HCT116 (cell line): Measurements from ENCODE around the gene NTSR1. TPM values are rescaled to one million over a fixed set of nuclear protein-coding genes. Genes with fewer than 3 reads are reported as not detected.

Source experiments
- ATAC-seq: fragments of 200-7000 bp; cut with Tn5 transposase; 2 replicates; pipeline ENCODE4 v1.9.1; 2020; ENCODE audit warnings: mild to moderate bottlenecking, moderate library complexity
- BruUV-seq: library from RNA; stranded (reverse); fragments of 400-500 nt; replicated peaks from 2 replicates; lab custom pipeline; 2021; lab: Mats Ljungman, UMichigan
- CTCF ChIA-PET: fragments of 300-600 bp; sonication (Branson Sonifier 250); formaldehyde crosslinking; loops from one replicate; lab custom pipeline; 2021; ENCODE audit warnings: antibody characterized with exemption; lab: Charles Lee
- POLR2A ChIA-PET: fragments of 300-600, 350-600 bp; sonication (Branson Sonifier 250); formaldehyde crosslinking; loops from one replicate; lab custom pipeline; 2021; ENCODE audit warnings: antibody characterized with exemption; lab: Charles Lee
- RAD21 ChIA-PET, 2 experiments: fragments of 300-600 bp; sonication (Branson Sonifier 250); formaldehyde crosslinking; loops; one replicate each; lab custom pipeline; 2023; ENCODE audit warnings: low total read pairs in 2 of 2; ENCODE audit not compliant: uncharacterized antibody in 2 of 2, unreplicated experiment in 2 of 2, low non-redundant PET in 1 of 2; lab: Charles Lee
- DNase-seq: peaks from one replicate; pipeline ENCODE4 v3.0.0-alpha.2; 2010; ENCODE audit warnings: low read depth, low spot score
- H2AFZ ChIP-seq: fragments of 200-600 bp; shearing (Covaris generic), sonication (generic); 2 replicates; pipeline ENCODE4 v1.6.1; 2017; ENCODE audit warnings: low read depth, mixed run types, mixed read lengths, antibody characterized with exemption, low read length; ENCODE audit not compliant: poor library complexity, severe bottlenecking
- H3K27ac ChIP-seq: 2 replicates; pipeline ENCODE4 v1.5.1; 2012; ENCODE audit warnings: low read depth, low read length
- H3K27me3 ChIP-seq: fragments of 200-600 bp; sonication (generic); 2 replicates; pipeline ENCODE4 v1.6.1; 2016; ENCODE audit warnings: mixed run types, low read length, mixed read lengths; ENCODE audit not compliant: insufficient read depth
- H3K36me3 ChIP-seq, 2 experiments: fragments of 200-500 bp in 1 of 2; fragments of 200-600 bp in 1 of 2; sonication (Bioruptor generic) in 1 of 2; sonication (generic) in 1 of 2; 2 replicates each; pipeline versions ENCODE4 v1.5.1 to v1.6.1; 2014 to 2016; ENCODE audit warnings: low read length in 2 of 2, inconsistent platforms in 1 of 2, mixed read lengths in 1 of 2, mixed run types in 1 of 2; ENCODE audit not compliant: insufficient read depth in 2 of 2, control insufficient read depth in 1 of 2
- H3K4me1 ChIP-seq, 2 experiments: fragments of 200-600 bp in 1 of 2; sonication (generic) in 1 of 2; 2 replicates each; pipeline versions ENCODE4 v1.5.1 to v1.6.1; 2012 to 2017; ENCODE audit warnings: low read length in 2 of 2, inconsistent platforms in 1 of 2, mild to moderate bottlenecking in 1 of 2, mixed read lengths in 1 of 2, mixed run types in 1 of 2, moderate library complexity in 1 of 2; ENCODE audit not compliant: insufficient read depth in 2 of 2, control insufficient read depth in 1 of 2
- H3K4me2 ChIP-seq: fragments of 200-600 bp; sonication (generic); 2 replicates; pipeline ENCODE4 v1.6.1; 2017; ENCODE audit warnings: mixed run types, low read length, mixed read lengths
- H3K4me3 ChIP-seq, 2 experiments: fragments of 200-600 bp in 1 of 2; sonication (generic) in 1 of 2; replicated peaks in 1 of 2; 2 replicates each; pipeline ENCODE4 v1.5.1; 2011 to 2016; ENCODE audit warnings: low read length in 2 of 2, control low read depth in 1 of 2, low read depth in 1 of 2, mild to moderate bottlenecking in 1 of 2, mixed read lengths in 1 of 2, mixed run types in 1 of 2
- H3K79me2 ChIP-seq: fragments of 200-600 bp; sonication (generic); 2 replicates; pipeline ENCODE4 v1.6.1; 2017; ENCODE audit warnings: mild to moderate bottlenecking, mixed run types, low read length, moderate library complexity, mixed read lengths; ENCODE audit not compliant: insufficient read depth
- H3K9ac ChIP-seq: fragments of 200-600 bp; sonication (generic); 2 replicates; pipeline ENCODE4 v1.6.1; 2016; ENCODE audit warnings: low read length, mixed read lengths
- H3K9me2 ChIP-seq: fragments of 200-600 bp; sonication (generic), shearing (Covaris generic); 2 replicates; pipeline ENCODE4 v1.6.1; 2017; ENCODE audit warnings: mixed run types, mild to moderate bottlenecking, moderate library complexity; ENCODE audit not compliant: insufficient read depth
- H3K9me3 ChIP-seq, 2 experiments: fragments of 200-500 bp in 1 of 2; fragments of 200-600 bp in 1 of 2; sonication (Bioruptor generic) in 1 of 2; sonication (generic) in 1 of 2; 2 replicates each; pipeline ENCODE4 v1.6.1; 2014 to 2017; ENCODE audit warnings: low read length in 2 of 2, mixed read lengths in 2 of 2, inconsistent platforms in 1 of 2, low read depth in 1 of 2, mild to moderate bottlenecking in 1 of 2, mixed run types in 1 of 2, moderate library complexity in 1 of 2; ENCODE audit not compliant: control insufficient read depth in 1 of 2, insufficient read depth in 1 of 2
- H4K20me1 ChIP-seq: fragments of 200-600 bp; sonication (generic), shearing (Covaris generic); 2 replicates; pipeline ENCODE4 v1.6.1; 2017; ENCODE audit warnings: mixed run types, mild to moderate bottlenecking, moderate library complexity; ENCODE audit not compliant: insufficient read depth
- CBX3 ChIP-seq: IDR thresholded peaks from 2 replicates; pipeline ENCODE4 v1.6.1; 2012; ENCODE audit warnings: low read depth
- CEBPB ChIP-seq: IDR thresholded peaks from 2 replicates; pipeline ENCODE4 v1.6.1; 2012; ENCODE audit warnings: low read depth
- EGR1 ChIP-seq: IDR thresholded peaks from 2 replicates; pipeline ENCODE4 v1.6.1; 2012; ENCODE audit warnings: low read depth
- ELF1 ChIP-seq: IDR thresholded peaks from 2 replicates; pipeline ENCODE4 v1.6.1; 2012; ENCODE audit warnings: low read depth, borderline replicate concordance
- EZH2 ChIP-seq: fragments of 200-600 bp; sonication (generic); IDR thresholded peaks from 2 replicates; pipeline ENCODE4 v1.6.1; 2017; ENCODE audit warnings: antibody characterized with exemption, mixed run types
- EZH2phosphoT487 ChIP-seq: fragments of 200-600 bp; IDR thresholded peaks from 2 replicates; pipeline ENCODE4 v1.6.1; 2018; ENCODE audit warnings: antibody characterized with exemption, borderline replicate concordance
- FOSL1 ChIP-seq: IDR thresholded peaks from 2 replicates; pipeline ENCODE4 v1.6.1; 2012; ENCODE audit warnings: low read depth
- JUND ChIP-seq: IDR thresholded peaks from 2 replicates; pipeline ENCODE4 v1.6.1; 2012
- POLR2A ChIP-seq: IDR thresholded peaks from 2 replicates; pipeline ENCODE4 v1.7.0; 2011; ENCODE audit warnings: borderline replicate concordance; ENCODE audit not compliant: insufficient read depth, insufficient read length; ENCODE audit errors: extremely low read depth
- POLR2AphosphoS5 ChIP-seq: IDR thresholded peaks from 2 replicates; pipeline ENCODE4 v1.6.1; 2011; ENCODE audit warnings: mild to moderate bottlenecking, low read depth, low read length, moderate library complexity
- REST ChIP-seq: IDR thresholded peaks from 2 replicates; pipeline ENCODE4 v1.6.1; 2012; ENCODE audit warnings: low read depth
- SIN3A ChIP-seq: IDR thresholded peaks from 2 replicates; pipeline ENCODE4 v1.6.1; 2012; ENCODE audit warnings: low read depth
- SP1 ChIP-seq: IDR thresholded peaks from 2 replicates; pipeline ENCODE4 v1.6.1; 2012; ENCODE audit warnings: low read depth
- SRF ChIP-seq: IDR thresholded peaks from 2 replicates; pipeline ENCODE4 v1.6.1; 2012; ENCODE audit warnings: low read depth
- TCF7L2 ChIP-seq: IDR thresholded peaks from 2 replicates; pipeline ENCODE4 v1.7.0; 2011; ENCODE audit warnings: borderline replicate concordance, inconsistent platforms; ENCODE audit not compliant: insufficient read depth, insufficient read length; ENCODE audit errors: extremely low read depth
- YY1 ChIP-seq: IDR thresholded peaks from 2 replicates; pipeline ENCODE4 v1.6.1; 2011; ENCODE audit warnings: low read length, low read depth, moderate library complexity, mild to moderate bottlenecking; ENCODE audit not compliant: insufficient replicate concordance; ENCODE audit errors: extremely low read depth
- ZNF274 ChIP-seq: fragments of 200-500 bp; sonication (Bioruptor generic); IDR thresholded peaks from 2 replicates; pipeline ENCODE4 v1.6.1; 2014; ENCODE audit warnings: mild to moderate bottlenecking, low read depth, low read length, inconsistent platforms
- intact Hi-C: fragments of 100-400 bp; cut with micrococcal nuclease; formaldehyde crosslinking; loops from 2 replicates; pipeline ENCODE4 v1.10.0; 2022
- total RNA-seq: library from RNA; stranded (reverse); gene quantifications from one replicate; pipeline ENCODE4 v1.2.1, GENCODE V29; 2021; ENCODE audit not compliant: unreplicated experiment
- TF ChIP-seq, protein P1 (sequence below): IDR thresholded peaks from 2 replicates; pipeline ENCODE4 v1.6.1; 2011; ENCODE audit warnings: mild to moderate bottlenecking, low read length, moderate library complexity; ENCODE audit not compliant: insufficient replicate concordance; ENCODE audit errors: extremely low read depth
- TF ChIP-seq, protein P2 (sequence below), 3 experiments: fragments of 200-600 bp in 1 of 3; sonication (generic) in 1 of 3; IDR thresholded peaks in 2 of 3; conservative IDR thresholded peaks in 1 of 3; 2 replicates each; pipeline ENCODE4 v1.5.1; 2012 to 2017; ENCODE audit warnings: low read depth in 2 of 3, low read length in 2 of 3, antibody characterized with exemption in 1 of 3, borderline replicate concordance in 1 of 3, control low read depth in 1 of 3, mild to moderate bottlenecking in 1 of 3, mixed read lengths in 1 of 3, mixed run types in 1 of 3, moderate library complexity in 1 of 3; ENCODE audit not compliant: insufficient read depth in 1 of 3

NTSR1 gene
- total RNA-seq, 1 experiment from 2014 or later, result 187 TPM

DNA sequence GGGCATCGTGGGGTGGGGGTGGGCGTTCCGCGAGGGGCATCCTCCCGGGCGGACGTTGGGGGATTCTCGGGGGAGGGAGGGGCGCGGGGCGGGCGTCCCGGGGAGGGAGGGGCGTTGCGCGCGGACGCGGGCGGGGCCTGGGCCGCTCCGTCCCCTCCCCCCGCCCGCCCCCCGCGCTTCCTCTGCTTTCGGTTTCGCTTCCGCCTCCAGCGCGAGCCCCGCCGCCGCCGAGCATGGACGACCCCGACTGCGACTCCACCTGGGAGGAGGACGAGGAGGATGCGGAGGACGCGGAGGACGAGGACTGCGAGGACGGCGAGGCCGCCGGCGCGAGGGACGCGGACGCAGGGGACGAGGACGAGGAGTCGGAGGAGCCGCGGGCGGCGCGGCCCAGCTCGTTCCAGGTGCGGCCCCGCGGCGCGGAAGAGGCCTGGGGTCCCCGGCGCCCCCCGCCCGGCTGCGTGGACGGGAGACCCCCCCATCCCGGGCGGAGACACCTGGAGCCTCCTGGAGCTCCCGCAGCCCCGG, 96.1 kb downstream of the NTSR1 start, which contains the start of gene OGFR:
Gene OGFR (plus strand): TSS at position 209 of the 528 bp plus-strand sequence. CDS start 25 bp downstream, at position 234.
- ChIA-PET CTCF (interaction anchor here (1.1 kb wide), 1 partner anchor 10 kb away, joined by 3 read pairs; no protein-coding TSS in a partner anchor), RAD21 (no interaction called here), POLR2A (interaction anchor here (0.5 to 1.6 kb wide), 3 partner anchors 8 to 38 kb away, joined by 3 to 7 read pairs (median 3); partner anchors contain the start of gene MRGBP)
- Histone ChIP-seq H3K4me1 (peaks cover 19 to 35% of the 10 kb centered on the region in 2 experiments; a peak in 3 of 4 replicates), H3K4me2 (peak within 1 kb of the TSS; percentile 98), H3K79me2 (peaks cover 48% of the 10 kb centered on the region), H3K9me2 (no peaks in the 10 kb centered on the region), H3K9ac (peak within 1 kb of the TSS; percentile 79), H3K9me3 (no peaks in the 10 kb centered on the region), H2AFZ (peak within 1 kb of the TSS; percentile 68), H3K27me3 (no peaks in the 10 kb centered on the region), H4K20me1 (no peaks in the 10 kb centered on the region; the same call in 1 of the 2 replicates), H3K27ac (peak within 1 kb of the TSS; percentile 94), H3K4me3 (peak within 1 kb of the TSS; percentile 79 to 83), H3K36me3 (peaks cover 19 to 35% of the 10 kb centered on the region in 2 experiments)
- ATAC-seq (peak; percentile 59), DNase-seq (no peak)
- no TSS peak for BruUV-seq
- intact Hi-C loops, result loop anchor here (10.0 kb wide), 1 partner anchor 500 kb away; the partner anchor contains the start of gene ADRM1
- no peak for TF ChIP-seq EZH2
- no peak for TF ChIP-seq YY1
- TF ChIP-seq POLR2A, result peak; percentile 26
- no peak for TF ChIP-seq CEBPB
- TF ChIP-seq TCF7L2, result no peak
- no peak for TF ChIP-seq SRF
- TF ChIP-seq FOSL1, result no peak
- no peak for TF ChIP-seq REST
- TF ChIP-seq SIN3A, result peak; percentile 56; the same call in 1 of the 2 replicates
- TF ChIP-seq JUND, result no peak
- no peak for TF ChIP-seq CBX3
- TF ChIP-seq ZNF274, result no peak
- peak; percentile 77 for TF ChIP-seq POLR2AphosphoS5
- no peak for TF ChIP-seq ELF1
- TF ChIP-seq, protein P1, sequence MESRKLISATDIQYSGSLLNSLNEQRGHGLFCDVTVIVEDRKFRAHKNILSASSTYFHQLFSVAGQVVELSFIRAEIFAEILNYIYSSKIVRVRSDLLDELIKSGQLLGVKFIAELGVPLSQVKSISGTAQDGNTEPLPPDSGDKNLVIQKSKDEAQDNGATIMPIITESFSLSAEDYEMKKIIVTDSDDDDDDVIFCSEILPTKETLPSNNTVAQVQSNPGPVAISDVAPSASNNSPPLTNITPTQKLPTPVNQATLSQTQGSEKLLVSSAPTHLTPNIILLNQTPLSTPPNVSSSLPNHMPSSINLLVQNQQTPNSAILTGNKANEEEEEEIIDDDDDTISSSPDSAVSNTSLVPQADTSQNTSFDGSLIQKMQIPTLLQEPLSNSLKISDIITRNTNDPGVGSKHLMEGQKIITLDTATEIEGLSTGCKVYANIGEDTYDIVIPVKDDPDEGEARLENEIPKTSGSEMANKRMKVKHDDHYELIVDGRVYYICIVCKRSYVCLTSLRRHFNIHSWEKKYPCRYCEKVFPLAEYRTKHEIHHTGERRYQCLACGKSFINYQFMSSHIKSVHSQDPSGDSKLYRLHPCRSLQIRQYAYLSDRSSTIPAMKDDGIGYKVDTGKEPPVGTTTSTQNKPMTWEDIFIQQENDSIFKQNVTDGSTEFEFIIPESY, result no peak
- TF ChIP-seq SP1, result no peak
- no peak for TF ChIP-seq EGR1
- TF ChIP-seq EZH2phosphoT487, result no peak
- TF ChIP-seq, protein P2, sequence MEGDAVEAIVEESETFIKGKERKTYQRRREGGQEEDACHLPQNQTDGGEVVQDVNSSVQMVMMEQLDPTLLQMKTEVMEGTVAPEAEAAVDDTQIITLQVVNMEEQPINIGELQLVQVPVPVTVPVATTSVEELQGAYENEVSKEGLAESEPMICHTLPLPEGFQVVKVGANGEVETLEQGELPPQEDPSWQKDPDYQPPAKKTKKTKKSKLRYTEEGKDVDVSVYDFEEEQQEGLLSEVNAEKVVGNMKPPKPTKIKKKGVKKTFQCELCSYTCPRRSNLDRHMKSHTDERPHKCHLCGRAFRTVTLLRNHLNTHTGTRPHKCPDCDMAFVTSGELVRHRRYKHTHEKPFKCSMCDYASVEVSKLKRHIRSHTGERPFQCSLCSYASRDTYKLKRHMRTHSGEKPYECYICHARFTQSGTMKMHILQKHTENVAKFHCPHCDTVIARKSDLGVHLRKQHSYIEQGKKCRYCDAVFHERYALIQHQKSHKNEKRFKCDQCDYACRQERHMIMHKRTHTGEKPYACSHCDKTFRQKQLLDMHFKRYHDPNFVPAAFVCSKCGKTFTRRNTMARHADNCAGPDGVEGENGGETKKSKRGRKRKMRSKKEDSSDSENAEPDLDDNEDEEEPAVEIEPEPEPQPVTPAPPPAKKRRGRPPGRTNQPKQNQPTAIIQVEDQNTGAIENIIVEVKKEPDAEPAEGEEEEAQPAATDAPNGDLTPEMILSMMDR (IDR thresholded peaks at IDR 0.05 in 2 of 3, conservative IDR thresholded peaks at IDR 0.05 in 1 of 3; ENCODE audit: borderline replicate concordance in 1 of 3, insufficient read depth in 1 of 3, low read depth in 2 of 3, low read length in 2 of 3), result no peak
